HepG2 (cell line): ENCODE measurements around the gene ANGPTL5. TPM values are rescaled to one million over a fixed set of nuclear protein-coding genes. Genes with fewer than 3 reads are reported as not detected.

Source experiments
- DMTF1 ChIP-seq: sonication (generic); formaldehyde crosslinking; IDR thresholded peaks from 2 replicates; pipeline ENCODE4 v1.4.0; 2020; ENCODE audit warnings: mild to moderate bottlenecking, missing genetic modification reagents
- FOXA1 ChIP-seq, 2 experiments: fragments of 450-650 bp in 1 of 2; sonication (generic) in 1 of 2; formaldehyde crosslinking in 1 of 2; IDR thresholded peaks; 2 replicates each; pipeline versions ENCODE4 v1.4.0 to v1.6.1; 2016 to 2020; ENCODE audit warnings: missing genetic modification reagents in 1 of 2
- FOXJ3 ChIP-seq: sonication (generic); formaldehyde crosslinking; IDR thresholded peaks from 2 replicates; pipeline ENCODE4 v1.4.0; 2020; ENCODE audit warnings: missing genetic modification reagents, mild to moderate bottlenecking, borderline replicate concordance
- HMG20B ChIP-seq: conservative IDR thresholded peaks from 2 replicates; pipeline ENCODE4 v1.6.1; 2016; ENCODE audit warnings: missing genetic modification reagents, missing compliant biosample characterization
- KDM5A ChIP-seq: fragments of 200-600 bp; sonication (generic); IDR thresholded peaks from 2 replicates; pipeline ENCODE4 v1.7.0; 2018; ENCODE audit warnings: antibody characterized with exemption, mild to moderate bottlenecking, low read length, borderline replicate concordance
- MIER2 ChIP-seq: IDR thresholded peaks from 2 replicates; pipeline ENCODE4 v1.6.1; 2016; ENCODE audit warnings: missing biosample characterization, missing genetic modification reagents
- NFYC ChIP-seq: IDR thresholded peaks from 2 replicates; pipeline ENCODE4 v1.6.1; 2016; ENCODE audit warnings: missing genetic modification reagents, missing compliant biosample characterization
- PAF1 ChIP-seq: IDR thresholded peaks from 2 replicates; pipeline ENCODE4 v1.6.1; 2016; ENCODE audit warnings: missing genetic modification reagents, missing compliant biosample characterization
- POGZ ChIP-seq: sonication (generic); formaldehyde crosslinking; IDR thresholded peaks from 2 replicates; pipeline ENCODE4 v1.4.0; 2020; ENCODE audit warnings: mild to moderate bottlenecking, missing genetic modification reagents
- POLR2AphosphoS2 ChIP-seq: IDR thresholded peaks from 2 replicates; pipeline ENCODE4 v1.6.1; 2011; ENCODE audit warnings: low read depth, low read length, improper control_type of control experiment
- SAFB2 ChIP-seq: sonication (generic); formaldehyde crosslinking; IDR thresholded peaks from 2 replicates; pipeline ENCODE4 v1.5.1; 2020; ENCODE audit warnings: missing genetic modification reagents, low read depth, mild to moderate bottlenecking, borderline replicate concordance
- ZBTB10 ChIP-seq: sonication (generic); formaldehyde crosslinking; IDR thresholded peaks from 2 replicates; pipeline ENCODE4 v1.4.0; 2020; ENCODE audit warnings: missing genetic modification reagents, borderline replicate concordance
- ZBTB37 ChIP-seq: sonication (generic); formaldehyde crosslinking; IDR thresholded peaks from 2 replicates; pipeline ENCODE4 v1.4.0; 2020; ENCODE audit warnings: mild to moderate bottlenecking, missing genetic modification reagents
- ZFP36L2 ChIP-seq: sonication (generic); formaldehyde crosslinking; IDR thresholded peaks from 2 replicates; pipeline ENCODE4 v1.4.0; 2020; ENCODE audit warnings: missing genetic modification reagents
- ZNF574 ChIP-seq: sonication (generic); formaldehyde crosslinking; IDR thresholded peaks from 2 replicates; pipeline ENCODE4 v1.4.0; 2020; ENCODE audit warnings: missing genetic modification reagents
- ZNF891 ChIP-seq: sonication (generic); formaldehyde crosslinking; IDR thresholded peaks from 2 replicates; pipeline ENCODE4 v1.5.0; 2020; ENCODE audit warnings: mild to moderate bottlenecking, missing genetic modification reagents
- polyA plus RNA-seq, 8 experiments: library from polyadenylated mRNA; depleted of rRNA in 3 of 8; stranded (reverse) in 7 of 8; unstranded in 1 of 8; fragments of >200 nt; fragmentation: Illumina TruSeq in 4 of 8; extraction: Trizol in 4 of 8; gene quantifications; 2 replicates each; pipeline versions ENCODE4 v1.2.1 to v1.2.3, GENCODE V29; 2011 to 2016; ENCODE audit warnings: low read depth in 4 of 8, missing spikeins in 1 of 8, mixed read lengths in 1 of 8; ENCODE audit not compliant: insufficient read depth in 1 of 8
- total RNA-seq, 5 experiments: library from RNA; depleted of rRNA; stranded (reverse); fragments of >200 nt; fragmentation: Illumina TruSeq; extraction: Trizol; gene quantifications; 2 replicates each; pipeline ENCODE4 v1.2.3, GENCODE V29; 2016; ENCODE audit warnings: low read depth in 1 of 5

ANGPTL5 gene
- total and polyA plus RNA-seq, 2 of the 13 experiments (the other 11 are each of a cell fraction or from before 2014, with no cell fraction given): not detected

GRCh38 chr11:101914738-101915426 lies 1.4 kb downstream of the ANGPTL5 start, which contains the start of gene CEP126 (continued):
- TF ChIP-seq DMTF1 (no peak), KDM5A (peak; percentile 56; the same call in 1 of the 2 replicates), PAF1 (CRISPR knock-in tag) (no peak), POGZ (peak; percentile 97), ZBTB10 (0 out of 2 replicates have a peak, but pooled peaks have one; percentile 52), MIER2 (0 out of 2 replicates have a peak, but pooled peaks have one; percentile 27), FOXA1 (IDR thresholded peaks at IDR 0.05) (no peak), FOXA1 (CRISPR knock-in tag; IDR thresholded peaks at IDR 0.05) (peak; percentile 43; the same call in 1 of the 2 replicates), ZBTB37 (no peak), POLR2AphosphoS2 (no peak), ZFP36L2 (CRISPR knock-in tag) (no peak), NFYC (CRISPR knock-in tag) (peak; percentile 79), ZNF891 (CRISPR knock-in tag) (peak; percentile 96), FOXJ3 (CRISPR knock-in tag) (0 out of 2 replicates have a peak, but pooled peaks have one; percentile 63), HMG20B (no peak), ZNF574 (CRISPR knock-in tag) (peak; percentile 58; the same call in 1 of the 2 replicates), SAFB2 (CRISPR knock-in tag) (peak; percentile 48; the same call in 1 of the 2 replicates)
